Activated naive CD8-positive, alpha-beta T cell treated with anti-CD3 and anti-CD28 coated beads for 36 hours (primary cell): ENCODE results near the gene TMBIM1. TPM values are rescaled to one million over a fixed set of nuclear protein-coding genes. Genes with fewer than 3 reads are reported as not detected.

Experiments
- DNase-seq: peaks from one replicate; pipeline ENCODE4 v3.0.0; 2021
- H3K27ac Mint-ChIP-seq: one replicate; pipeline ENCODE4 v1.8.0; 2022; ENCODE audit warnings: mild to moderate bottlenecking, moderate library complexity, mixed read lengths
- H3K27me3 Mint-ChIP-seq: one replicate; pipeline ENCODE4 v1.8.0; 2022; ENCODE audit warnings: mild to moderate bottlenecking, mixed read lengths
- H3K36me3 Mint-ChIP-seq: one replicate; pipeline ENCODE4 v1.8.0; 2021; ENCODE audit warnings: mild to moderate bottlenecking, mixed read lengths
- H3K4me1 Mint-ChIP-seq: one replicate; pipeline ENCODE4 v1.8.0; 2021; ENCODE audit warnings: mixed read lengths
- H3K4me3 Mint-ChIP-seq: one replicate; pipeline ENCODE4 v1.8.0; 2022; ENCODE audit warnings: mild to moderate bottlenecking, moderate library complexity, mixed read lengths
- H3K9me3 Mint-ChIP-seq: one replicate; pipeline ENCODE4 v1.8.0; 2022; ENCODE audit warnings: mixed read lengths
- total RNA-seq, 2 experiments: library from RNA; stranded (reverse); gene quantifications; one replicate each; pipeline ENCODE4 v1.2.3, GENCODE V29; 2021

TMBIM1 gene
- 10 to 100 TPM; 47.5 to 52.2 TPM for total RNA-seq

GRCh38 chr2:218292048-218293014 lies at the start of gene TMBIM1:
TSS of gene TMBIM1 (minus strand) at chr2:218292503. CDS start at chr2:218282141, 10,362 bp downstream.
- Mint-ChIP-seq H3K4me3 (peak within 1 kb of the TSS; percentile 92), H3K36me3 (peaks cover 12% of the 10 kb centered on the region), H3K27me3 (no peaks in the 10 kb centered on the region), H3K4me1 (peaks cover 52% of the 10 kb centered on the region), H3K27ac (peak within 1 kb of the TSS; percentile 92), H3K9me3 (no peaks in the 10 kb centered on the region)
- DNase-seq = peak; percentile 90

- no peak overlapping the region for H3K27ac Mint-ChIP-seq
- no peaks in the 10 kb centered on the region for H3K27me3 Mint-ChIP-seq
- DNase-seq = no peak
- no peaks in the 10 kb centered on the region for H3K36me3 Mint-ChIP-seq
- no peak overlapping the region for H3K4me3 Mint-ChIP-seq
- H3K9me3 Mint-ChIP-seq = no peaks in the 10 kb centered on the region
- peaks cover 2% of the 10 kb centered on the region for H3K4me1 Mint-ChIP-seq
These were observed 49.1 kb upstream of the TMBIM1 start for GRCh38 chr2:218341381-218341780.

GRCh38 chr2:218340656-218341055 lies 48.4 kb upstream of the TMBIM1 start:
- DNase-seq = no peak
- H3K27ac Mint-ChIP-seq = no peak overlapping the region

GRCh38 chr2:218334531-218334930 lies 42.2 kb upstream of the TMBIM1 start:
- Mint-ChIP-seq H3K4me1 (peaks cover 2% of the 10 kb centered on the region), H3K9me3 (no peaks in the 10 kb centered on the region), H3K36me3 (no peaks in the 10 kb centered on the region), H3K4me3 (no peak overlapping the region), H3K27ac (no peak overlapping the region), H3K27me3 (no peaks in the 10 kb centered on the region)
- DNase-seq = no peak

More at GRCh38 chr2:218340656-218341055, 48.4 kb upstream of the TMBIM1 start:
- Mint-ChIP-seq H3K9me3 (no peaks in the 10 kb centered on the region), H3K4me1 (peaks cover 2% of the 10 kb centered on the region), H3K4me3 (no peak overlapping the region), H3K27me3 (no peaks in the 10 kb centered on the region), H3K36me3 (no peaks in the 10 kb centered on the region)

GRCh38 chr2:218332920-218333645 lies 40.8 kb upstream of the TMBIM1 start:
- Mint-ChIP-seq H3K4me3 (no peak overlapping the region), H3K27ac (no peak overlapping the region)

GRCh38 chr2:218332288-218332687 lies 40.0 kb upstream of the TMBIM1 start:
- Mint-ChIP-seq H3K4me1 (peaks cover 2% of the 10 kb centered on the region), H3K4me3 (no peak overlapping the region), H3K36me3 (no peaks in the 10 kb centered on the region), H3K27ac (no peak overlapping the region), H3K27me3 (no peaks in the 10 kb centered on the region), H3K9me3 (no peaks in the 10 kb centered on the region)
- no peak for DNase-seq

More at GRCh38 chr2:218332920-218333645, 40.8 kb upstream of the TMBIM1 start:
- Mint-ChIP-seq H3K27me3 (no peaks in the 10 kb centered on the region), H3K4me1 (peaks cover 2% of the 10 kb centered on the region), H3K36me3 (no peaks in the 10 kb centered on the region), H3K9me3 (no peaks in the 10 kb centered on the region)
- no peak for DNase-seq

- Mint-ChIP-seq H3K36me3 (no peaks in the 10 kb centered on the region), H3K27ac (no peak overlapping the region), H3K4me1 (peaks cover 2% of the 10 kb centered on the region), H3K9me3 (no peaks in the 10 kb centered on the region), H3K4me3 (no peak overlapping the region), H3K27me3 (no peaks in the 10 kb centered on the region)
- no peak for DNase-seq
These were observed 39.4 kb upstream of the TMBIM1 start for GRCh38 chr2:218331745-218332144.

GRCh38 chr2:218329826-218330593 lies 37.7 kb upstream of the TMBIM1 start:
- H3K36me3 Mint-ChIP-seq = no peaks in the 10 kb centered on the region
- H3K9me3 Mint-ChIP-seq = no peaks in the 10 kb centered on the region
- no peaks in the 10 kb centered on the region for H3K27me3 Mint-ChIP-seq
- no peak for DNase-seq
- H3K4me1 Mint-ChIP-seq = peaks cover 12% of the 10 kb centered on the region
- no peak overlapping the region for H3K27ac Mint-ChIP-seq
- no peak overlapping the region for H3K4me3 Mint-ChIP-seq

GRCh38 chr2:218329027-218329825 lies 36.9 kb upstream of the TMBIM1 start:
- Mint-ChIP-seq H3K27me3 (peaks cover under 1% of the 10 kb centered on the region), H3K4me1 (peaks cover 12% of the 10 kb centered on the region), H3K27ac (no peak overlapping the region), H3K9me3 (no peaks in the 10 kb centered on the region), H3K36me3 (no peaks in the 10 kb centered on the region), H3K4me3 (no peak overlapping the region)
- DNase-seq = no peak

GRCh38 chr2:218328294-218328693 lies 36.0 kb upstream of the TMBIM1 start:
- no peak for DNase-seq
- Mint-ChIP-seq H3K27me3 (peaks cover 8% of the 10 kb centered on the region), H3K27ac (no peak overlapping the region), H3K4me3 (no peak overlapping the region), H3K36me3 (no peaks in the 10 kb centered on the region), H3K9me3 (no peaks in the 10 kb centered on the region), H3K4me1 (peaks cover 20% of the 10 kb centered on the region)

GRCh38 chr2:218327451-218328210 lies 35.3 kb upstream of the TMBIM1 start:
- no peaks in the 10 kb centered on the region for H3K36me3 Mint-ChIP-seq
- no peak for DNase-seq
- H3K27me3 Mint-ChIP-seq = peaks cover 8% of the 10 kb centered on the region
- H3K27ac Mint-ChIP-seq = no peak overlapping the region
- H3K9me3 Mint-ChIP-seq = no peaks in the 10 kb centered on the region
- H3K4me3 Mint-ChIP-seq = no peak overlapping the region
- peaks cover 19% of the 10 kb centered on the region for H3K4me1 Mint-ChIP-seq

GRCh38 chr2:218326315-218326714 lies 34.0 kb upstream of the TMBIM1 start:
- H3K27me3 Mint-ChIP-seq = peaks cover 8% of the 10 kb centered on the region
- H3K9me3 Mint-ChIP-seq = no peaks in the 10 kb centered on the region
- H3K4me3 Mint-ChIP-seq = no peak overlapping the region
- peaks cover 23% of the 10 kb centered on the region for H3K4me1 Mint-ChIP-seq
- DNase-seq = no peak
- no peak overlapping the region for H3K27ac Mint-ChIP-seq
- H3K36me3 Mint-ChIP-seq = no peaks in the 10 kb centered on the region

GRCh38 chr2:218325566-218326160 lies 33.4 kb upstream of the TMBIM1 start:
- no peak overlapping the region for H3K4me3 Mint-ChIP-seq
- no peaks in the 10 kb centered on the region for H3K9me3 Mint-ChIP-seq

More at GRCh38 chr2:218325566-218326160, 33.4 kb upstream of the TMBIM1 start:
- Mint-ChIP-seq H3K36me3 (no peaks in the 10 kb centered on the region), H3K4me1 (peaks cover 27% of the 10 kb centered on the region), H3K27ac (no peak overlapping the region), H3K27me3 (peaks cover 8% of the 10 kb centered on the region)
- DNase-seq = no peak
